DOHH2 (cell line): ENCODE measurements around the gene TRO.

Experiments
- H3F3A ChIP-seq: fragments of 200-600 bp; sonication (generic), shearing (Covaris generic); 2 replicates; pipeline ENCODE4 v1.6.0; 2016; ENCODE audit warnings: antibody characterized with exemption, mild to moderate bottlenecking; ENCODE audit not compliant: control insufficient read depth, insufficient read depth
- H3K27ac ChIP-seq: fragments of 200-600 bp; sonication (generic); 2 replicates; pipeline ENCODE4 v1.5.1; 2014; ENCODE audit warnings: low read depth, mild to moderate bottlenecking, low read length, moderate library complexity
- H3K27me3 ChIP-seq: fragments of 200-600 bp; sonication (generic); 2 replicates; pipeline ENCODE4 v1.6.1; 2014; ENCODE audit warnings: mild to moderate bottlenecking, low read length, mixed read lengths; ENCODE audit not compliant: control insufficient read depth
- H3K36me3 ChIP-seq: fragments of 200-600 bp; sonication (generic); 2 replicates; pipeline ENCODE4 v1.6.1; 2014; ENCODE audit warnings: mild to moderate bottlenecking, low read length, moderate library complexity, mixed read lengths; ENCODE audit not compliant: control insufficient read depth
- H3K4me1 ChIP-seq: fragments of 200-600 bp; sonication (generic); 2 replicates; pipeline ENCODE4 v1.6.1; 2014; ENCODE audit warnings: mild to moderate bottlenecking, low read length, mixed read lengths; ENCODE audit not compliant: control insufficient read depth
- H3K4me2 ChIP-seq: fragments of 200-600 bp; sonication (generic); 2 replicates; pipeline ENCODE4 v1.6.0; 2014; ENCODE audit warnings: mild to moderate bottlenecking, low read length, moderate library complexity
- H3K4me3 ChIP-seq: fragments of 200-600 bp; sonication (generic); 2 replicates; pipeline ENCODE4 v1.5.1; 2014; ENCODE audit warnings: mild to moderate bottlenecking, low read length, mixed read lengths
- H3K79me2 ChIP-seq: fragments of 200-600 bp; sonication (generic); 2 replicates; pipeline ENCODE4 v1.6.1; 2014; ENCODE audit warnings: mild to moderate bottlenecking, low read length, mixed read lengths; ENCODE audit not compliant: control insufficient read depth
- H3K9me2 ChIP-seq: fragments of 200-600 bp; sonication (generic); replicated peaks from 2 replicates; pipeline ENCODE4 v1.6.1; 2014; ENCODE audit warnings: mild to moderate bottlenecking, low read length, mixed read lengths; ENCODE audit not compliant: control insufficient read depth
- H3K9me3 ChIP-seq: fragments of 200-600 bp; sonication (generic); 2 replicates; pipeline ENCODE4 v1.6.1; 2014; ENCODE audit warnings: antibody characterized with exemption, low read length, mixed read lengths; ENCODE audit not compliant: control insufficient read depth, insufficient read depth
- H4K20me1 ChIP-seq: fragments of 200-600 bp; sonication (generic); 2 replicates; pipeline ENCODE4 v1.6.0; 2014; ENCODE audit warnings: low read depth, mild to moderate bottlenecking, antibody characterized with exemption, low read length, moderate library complexity; ENCODE audit not compliant: control insufficient read depth, insufficient read depth
- EZH2phosphoT487 ChIP-seq: fragments of 200-600 bp; sonication (generic); IDR thresholded peaks from 2 replicates; pipeline ENCODE4 v1.6.1; 2017; ENCODE audit warnings: borderline replicate concordance, mild to moderate bottlenecking, antibody characterized with exemption, low read length, moderate library complexity, mixed read lengths
- TF ChIP-seq, protein P1 (sequence below): fragments of 200-600 bp; sonication (generic); IDR thresholded peaks from one replicate; pipeline ENCODE4 v1.5.1; 2014; ENCODE audit warnings: antibody characterized with exemption, mild to moderate bottlenecking, low read depth, low read length; ENCODE audit not compliant: poor library complexity, severe bottlenecking

TRO gene

DNA sequence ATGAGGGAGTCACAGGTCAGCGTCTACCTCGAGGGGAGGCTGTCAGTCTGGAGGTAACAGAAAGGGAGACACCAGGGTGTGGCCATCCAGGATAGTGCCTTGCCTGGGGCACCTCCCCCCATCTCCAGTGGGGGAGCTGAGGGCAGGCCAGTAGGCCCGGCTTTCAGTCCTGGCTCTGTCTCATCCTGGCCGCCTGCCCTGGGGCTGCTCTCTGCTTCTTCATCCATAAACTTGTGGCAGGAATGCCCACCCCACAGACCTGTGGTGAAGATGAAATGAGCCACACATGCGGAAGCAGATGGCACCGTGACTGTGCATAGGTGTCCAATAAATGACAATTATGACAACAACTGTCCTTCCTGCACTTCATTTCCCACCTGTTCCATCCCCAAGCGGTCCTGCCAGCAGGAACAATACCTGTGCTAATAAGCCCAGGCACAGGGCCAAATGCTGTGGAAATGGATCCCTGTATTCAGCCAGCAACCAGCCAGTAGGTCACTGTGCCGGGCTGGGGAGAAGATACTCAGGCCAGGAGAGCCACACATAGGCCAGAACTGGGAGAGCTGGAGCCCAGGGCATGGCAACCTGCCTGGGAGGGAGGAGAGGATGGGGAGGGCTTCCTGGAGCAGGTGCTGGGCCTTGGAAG lies 30.2 kb downstream of the TRO start:
- Histone ChIP-seq H4K20me1 (no peaks in the 10 kb centered on the region), H3K27me3 (no peaks in the 10 kb centered on the region), H3K9me3 (no peaks in the 10 kb centered on the region), H3K4me3 (no peak overlapping the region), H3K4me1 (no peaks in the 10 kb centered on the region), H3K4me2 (no peak overlapping the region), H3K9me2 (no peaks in the 10 kb centered on the region), H3K36me3 (no peaks in the 10 kb centered on the region), H3F3A (no peaks in the 10 kb centered on the region), H3K27ac (no peak overlapping the region), H3K79me2 (no peaks in the 10 kb centered on the region)
- TF ChIP-seq EZH2phosphoT487: no peak
- TF ChIP-seq, protein P1, sequence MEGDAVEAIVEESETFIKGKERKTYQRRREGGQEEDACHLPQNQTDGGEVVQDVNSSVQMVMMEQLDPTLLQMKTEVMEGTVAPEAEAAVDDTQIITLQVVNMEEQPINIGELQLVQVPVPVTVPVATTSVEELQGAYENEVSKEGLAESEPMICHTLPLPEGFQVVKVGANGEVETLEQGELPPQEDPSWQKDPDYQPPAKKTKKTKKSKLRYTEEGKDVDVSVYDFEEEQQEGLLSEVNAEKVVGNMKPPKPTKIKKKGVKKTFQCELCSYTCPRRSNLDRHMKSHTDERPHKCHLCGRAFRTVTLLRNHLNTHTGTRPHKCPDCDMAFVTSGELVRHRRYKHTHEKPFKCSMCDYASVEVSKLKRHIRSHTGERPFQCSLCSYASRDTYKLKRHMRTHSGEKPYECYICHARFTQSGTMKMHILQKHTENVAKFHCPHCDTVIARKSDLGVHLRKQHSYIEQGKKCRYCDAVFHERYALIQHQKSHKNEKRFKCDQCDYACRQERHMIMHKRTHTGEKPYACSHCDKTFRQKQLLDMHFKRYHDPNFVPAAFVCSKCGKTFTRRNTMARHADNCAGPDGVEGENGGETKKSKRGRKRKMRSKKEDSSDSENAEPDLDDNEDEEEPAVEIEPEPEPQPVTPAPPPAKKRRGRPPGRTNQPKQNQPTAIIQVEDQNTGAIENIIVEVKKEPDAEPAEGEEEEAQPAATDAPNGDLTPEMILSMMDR: no peak

DNA sequence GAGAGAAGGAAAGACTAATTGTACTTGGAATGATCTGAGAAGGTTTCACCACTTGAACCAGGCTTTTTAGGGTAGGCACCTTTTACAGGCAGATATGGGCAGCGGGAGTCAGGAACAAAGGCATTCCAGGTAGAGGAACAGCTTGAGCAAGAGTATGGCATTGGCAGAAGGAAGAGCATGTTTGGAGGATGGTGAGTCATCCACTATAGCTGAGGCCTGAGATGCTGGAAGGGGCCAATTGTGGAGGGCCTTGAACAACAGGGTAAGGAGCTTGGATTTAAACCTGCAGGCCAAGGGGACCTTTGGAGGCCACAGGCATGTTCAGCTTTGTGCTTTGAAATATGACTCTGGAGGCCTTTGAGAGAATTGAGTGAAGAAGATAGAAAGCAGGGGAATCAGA lies 41.1 kb downstream of the TRO start:
- no peak for TF ChIP-seq EZH2phosphoT487
- TF ChIP-seq, protein P1: no peak
- H3K27me3 ChIP-seq: no peaks in the 10 kb centered on the region
- H3K9me3 ChIP-seq: no peaks in the 10 kb centered on the region
- no peak overlapping the region for H3K27ac ChIP-seq
- no peak overlapping the region for H3K4me3 ChIP-seq
- H3K4me1 ChIP-seq: no peaks in the 10 kb centered on the region
- no peak overlapping the region for H3K4me2 ChIP-seq
- H3F3A ChIP-seq: no peaks in the 10 kb centered on the region
- H3K36me3 ChIP-seq: no peaks in the 10 kb centered on the region
- H3K9me2 ChIP-seq: no peaks in the 10 kb centered on the region
- no peaks in the 10 kb centered on the region for H3K79me2 ChIP-seq
- no peaks in the 10 kb centered on the region for H4K20me1 ChIP-seq

GRCh38 chrX:54964766-54965497 lies 44.3 kb downstream of the TRO start:
- Histone ChIP-seq H3K4me3 (no peak overlapping the region), H3K36me3 (no peaks in the 10 kb centered on the region), H3K27ac (no peak overlapping the region), H3K9me3 (no peaks in the 10 kb centered on the region), H4K20me1 (no peaks in the 10 kb centered on the region), H3K79me2 (no peaks in the 10 kb centered on the region), H3F3A (no peaks in the 10 kb centered on the region), H3K4me1 (no peaks in the 10 kb centered on the region), H3K4me2 (no peak overlapping the region), H3K9me2 (no peaks in the 10 kb centered on the region), H3K27me3 (no peaks in the 10 kb centered on the region)
- TF ChIP-seq, protein P1: no peak
- no peak for TF ChIP-seq EZH2phosphoT487
